Breast epithelium (tissue), 4 donors: ENCODE results near the gene FBXW4. TPM values are rescaled to one million over a fixed set of nuclear protein-coding genes. Genes with fewer than 3 reads are reported as not detected.

Experiments used
- DNase-seq, 2 donors: peaks; one replicate each; pipeline ENCODE4 v3.0.0-alpha.2; 2019; ENCODE audit warnings: low spot score in 2 of 2
- H3K27ac ChIP-seq, 2 donors: fragments of 200-600 bp; sonication (generic) in 1 of 2; one replicate each; pipeline ENCODE4 v1.5.1; 2016 to 2019; ENCODE audit warnings: mild to moderate bottlenecking in 1 of 2
- H3K27me3 ChIP-seq, 2 donors: fragments of 200-600 bp; sonication (generic) in 1 of 2; one replicate each; pipeline versions ENCODE4 v1.5.1 to v1.6.0; 2017 to 2019; ENCODE audit warnings: control low read depth in 1 of 2, mild to moderate bottlenecking in 1 of 2
- H3K36me3 ChIP-seq: fragments of 200-600 bp; one replicate; pipeline ENCODE4 v1.5.1; 2019
- H3K4me1 ChIP-seq, 2 donors: fragments of 200-600 bp; sonication (generic); one replicate each; pipeline ENCODE4 v1.5.1; 2016 to 2019; ENCODE audit warnings: control low read depth in 1 of 2
- H3K4me3 ChIP-seq, 3 donors: fragments of 200-600 bp; sonication (generic); 1 replicate in 2 of 3; 2 replicates in 1 of 3; pipeline ENCODE4 v1.5.1; 2016 to 2019; ENCODE audit warnings: mild to moderate bottlenecking in 3 of 3, moderate library complexity in 2 of 3
- H3K9me3 ChIP-seq, 2 donors: fragments of 200-600 bp; sonication (generic) in 1 of 2; one replicate each; pipeline ENCODE4 v1.5.1; 2016 to 2019; ENCODE audit warnings: control low read depth in 1 of 2
- CTCF ChIP-seq, 3 donors: fragments of 450-650 bp; IDR thresholded peaks; one replicate each; pipeline ENCODE4 v1.5.1; 2016 to 2017; ENCODE audit warnings: antibody characterized with exemption in 3 of 3, mild to moderate bottlenecking in 3 of 3, moderate library complexity in 3 of 3
- POLR2A ChIP-seq: fragments of 450-650 bp; IDR thresholded peaks from one replicate; pipeline ENCODE4 v1.6.1; 2016; ENCODE audit warnings: antibody characterized with exemption, mild to moderate bottlenecking, moderate library complexity
- POLR2AphosphoS5 ChIP-seq, 3 donors: sonication (generic); formaldehyde crosslinking; IDR thresholded peaks; one replicate each; pipeline ENCODE4 v1.6.1; 2017; ENCODE audit warnings: antibody characterized with exemption in 3 of 3
- intact Hi-C: fragments of 100-400 bp; cut with DNase I; formaldehyde crosslinking; loops from one replicate; pipeline ENCODE4 v1.15.1; 2023; ENCODE audit warnings: low total_unique reads
- total RNA-seq, 3 donors: library from RNA; depleted of rRNA; stranded (reverse); fragments of >200 nt; gene quantifications; one replicate each; pipeline ENCODE4 v1.1.0, GENCODE V29; 2016

Gene FBXW4
- total RNA-seq, 3 donors from 2014 or later: 68.0 to 95.7 (median 74.7) TPM

DNA sequence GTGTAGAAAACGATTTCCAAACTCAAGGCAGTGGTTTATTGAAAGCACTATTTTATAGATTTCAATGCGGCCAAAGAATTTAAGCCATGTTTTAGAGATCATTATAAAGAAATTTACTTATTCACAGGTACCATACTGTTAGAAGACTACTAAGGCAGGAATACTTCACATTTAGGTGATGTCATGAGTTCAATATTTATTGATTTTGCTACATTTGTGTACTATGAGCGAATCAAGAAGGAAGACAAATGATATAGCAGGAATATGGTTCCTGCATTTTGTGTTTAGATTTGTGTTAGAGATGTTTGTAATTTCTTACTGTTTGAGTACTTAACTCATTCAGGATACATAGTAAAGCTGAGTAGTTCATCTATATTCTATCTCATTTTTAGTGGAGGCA, 1.7 kb upstream of the FBXW4 start:
- no peaks in the 10 kb centered on the region for H3K27me3 ChIP-seq
- H3K4me1 ChIP-seq: peaks cover 0 to 5% of the 10 kb centered on the region in 2 donors
- H3K4me3 ChIP-seq: no peak overlapping the region
- H3K36me3 ChIP-seq: no peaks in the 10 kb centered on the region
- DNase-seq: no peak
- intact Hi-C loops: no loop called here
- no peak for TF ChIP-seq POLR2AphosphoS5 (IDR thresholded peaks at IDR 0.05)
- no peak for TF ChIP-seq POLR2A
- no peak for TF ChIP-seq CTCF (IDR thresholded peaks at IDR 0.05)
- no peaks in the 10 kb centered on the region for H3K9me3 ChIP-seq
- H3K27ac ChIP-seq: no peak overlapping the region

- TF ChIP-seq POLR2AphosphoS5 (IDR thresholded peaks at IDR 0.05): no peak
- no peak for TF ChIP-seq CTCF (IDR thresholded peaks at IDR 0.05)
- no peak for TF ChIP-seq POLR2A
- Histone ChIP-seq H3K27ac (peak overlapping the region; percentile 99 to 100), H3K36me3 (no peaks in the 10 kb centered on the region), H3K27me3 (no peaks in the 10 kb centered on the region), H3K4me1 (peaks cover 0 to 11% of the 10 kb centered on the region in 2 donors), H3K9me3 (no peaks in the 10 kb centered on the region), H3K4me3 (peak overlapping the region; percentile 66 to 84 (median 76))
- intact Hi-C loops: no loop called here
- DNase-seq: no peak
These were observed 477 bp upstream of the FBXW4 start for GRCh38 chr10:101695404-101695890.

DNA sequence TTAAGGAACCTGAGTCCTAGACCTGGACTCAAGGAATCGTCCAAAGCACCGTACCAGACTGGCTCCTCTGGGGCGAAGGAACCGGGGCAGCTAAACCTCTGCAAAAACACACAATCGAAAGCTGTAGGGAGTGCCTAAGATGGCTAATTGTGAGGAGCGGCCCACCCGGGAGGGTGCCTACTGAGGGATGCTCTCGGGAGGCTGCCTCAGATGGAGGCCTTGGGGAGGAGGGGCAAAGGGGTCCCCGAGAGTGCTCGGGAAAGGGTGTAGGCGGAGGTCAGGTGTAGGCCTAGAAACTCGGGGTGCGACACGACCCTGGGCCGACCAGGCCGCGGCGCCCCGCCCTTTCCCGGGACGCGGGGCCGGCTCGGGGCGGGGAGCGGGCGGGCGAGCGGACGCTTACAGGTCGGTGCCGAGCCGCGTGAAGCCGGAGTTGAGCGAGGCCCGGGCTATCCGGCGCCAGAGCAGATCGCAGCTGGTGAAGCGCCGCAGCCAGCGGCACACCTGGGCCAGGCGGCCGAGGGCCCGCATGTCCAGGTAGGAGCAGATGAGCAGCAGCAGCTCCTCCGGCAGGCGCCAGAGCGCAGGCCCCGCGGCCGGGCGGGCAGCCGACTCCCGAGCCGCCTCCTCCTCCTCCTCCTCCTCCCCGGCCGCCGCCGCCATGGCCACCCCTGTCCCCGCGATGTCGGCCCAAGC, 844 bp downstream of the FBXW4 start:
- TF ChIP-seq CTCF (IDR thresholded peaks at IDR 0.05) (no peak), POLR2AphosphoS5 (IDR thresholded peaks at IDR 0.05) (peak; percentile 31 to 34 (median 33))
- intact Hi-C loops: no loop called here
- Histone ChIP-seq H3K36me3 (no peaks in the 10 kb centered on the region), H3K27ac (peak overlapping the region; percentile 99 to 100), H3K27me3 (no peaks in the 10 kb centered on the region), H3K4me1 (peaks cover 0 to 19% of the 10 kb centered on the region in 2 donors), H3K4me3 (peak overlapping the region; percentile 66 to 84 (median 76)), H3K9me3 (no peaks in the 10 kb centered on the region)
- peak; percentile 47 to 62 for DNase-seq

DNA sequence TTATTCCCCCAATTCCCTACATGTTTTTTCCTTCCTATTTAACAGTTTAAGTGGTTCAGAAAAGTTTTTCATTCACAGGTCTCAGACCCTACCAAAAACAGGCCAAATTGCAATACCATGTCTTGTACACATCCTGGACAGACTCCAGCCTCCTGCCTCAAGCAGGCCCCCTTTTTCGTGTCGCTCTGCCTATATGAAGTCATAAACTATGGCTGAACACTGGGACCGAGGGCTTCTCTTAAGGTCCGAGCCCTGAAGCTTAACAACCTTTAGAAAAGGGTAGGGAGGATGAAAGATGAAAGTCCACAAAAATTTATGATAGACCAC, 1.4 kb downstream of the FBXW4 start:
- intact Hi-C loops: no loop called here
- Histone ChIP-seq H3K4me3 (peak overlapping the region; percentile 66 to 84 (median 76)), H3K9me3 (no peaks in the 10 kb centered on the region), H3K27me3 (no peaks in the 10 kb centered on the region), H3K27ac (peak overlapping the region; percentile 99 to 100), H3K4me1 (peaks cover 0 to 19% of the 10 kb centered on the region in 2 donors), H3K36me3 (no peaks in the 10 kb centered on the region)
- TF ChIP-seq POLR2AphosphoS5 (IDR thresholded peaks at IDR 0.05) (no peak), POLR2A (no peak), CTCF (IDR thresholded peaks at IDR 0.05) (no peak)
- DNase-seq: no peak

DNA sequence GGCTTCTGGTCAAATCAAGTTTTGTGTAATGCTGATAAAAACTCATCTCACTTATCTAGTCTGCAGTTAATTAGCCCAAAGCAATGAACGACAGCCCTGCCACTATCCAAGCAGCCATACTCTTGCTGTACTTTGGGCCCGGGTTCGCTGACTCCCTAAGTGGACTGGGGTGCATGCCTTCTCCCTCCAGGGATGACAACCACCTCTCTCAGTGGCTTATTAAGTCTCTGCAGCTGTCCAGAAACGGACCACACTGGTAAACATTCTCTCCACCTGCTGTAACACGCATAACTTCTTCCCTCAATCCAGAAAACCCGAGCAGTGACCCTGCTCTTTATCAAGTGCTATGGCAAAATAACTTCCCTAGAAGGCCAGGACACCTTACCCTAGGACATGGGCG, 3.9 kb downstream of the FBXW4 start:
- Histone ChIP-seq H3K36me3 (no peaks in the 10 kb centered on the region), H3K4me1 (peaks cover 0 to 19% of the 10 kb centered on the region in 2 donors), H3K27ac (peak overlapping the region in 1 of 2 donors; percentile 45), H3K9me3 (no peaks in the 10 kb centered on the region), H3K27me3 (no peaks in the 10 kb centered on the region), H3K4me3 (no peak overlapping the region)
- intact Hi-C loops: no loop called here
- no peak for TF ChIP-seq POLR2AphosphoS5 (IDR thresholded peaks at IDR 0.05)
- no peak for TF ChIP-seq CTCF (IDR thresholded peaks at IDR 0.05)
- no peak for TF ChIP-seq POLR2A
- DNase-seq: no peak
